Mesodermal cell (in vitro differentiated cells): ENCODE results near the gene DNAH3.
"Not testable (repeated sequence)": the region's sequence is repeated elsewhere in the genome, so short reads cannot be mapped to it uniquely, and the experiment has no call there.

Experiments
- H3K27ac ChIP-seq: 2 replicates; pipeline ENCODE4 v1.7.0; 2013; ENCODE audit warnings: mild to moderate bottlenecking, low read depth, low read length, moderate library complexity; ENCODE audit not compliant: severe bottlenecking
- H3K36me3 ChIP-seq: 2 replicates; pipeline ENCODE4 v1.7.1; 2013; ENCODE audit warnings: mild to moderate bottlenecking, low read length, moderate library complexity; ENCODE audit not compliant: control insufficient read depth, insufficient read depth
- H3K4me1 ChIP-seq: one replicate; pipeline ENCODE4 v1.7.1; 2013; ENCODE audit warnings: mild to moderate bottlenecking, low read length; ENCODE audit not compliant: insufficient read depth, control insufficient read depth, poor library complexity, severe bottlenecking
- H3K4me3 ChIP-seq: 2 replicates; pipeline ENCODE4 v1.7.0; 2013; ENCODE audit warnings: low read length, control low read depth, mild to moderate bottlenecking; ENCODE audit not compliant: insufficient read depth, poor library complexity, severe bottlenecking; ENCODE audit errors: extremely low read depth
- H3K9me3 ChIP-seq: 2 replicates; pipeline ENCODE4 v1.7.1; 2013; ENCODE audit warnings: mild to moderate bottlenecking, low read length, moderate library complexity; ENCODE audit not compliant: control insufficient read depth
- WGBS, 2 experiments: methylation state at CpG; one replicate each; pipeline ENCODE4 v1.1.5; 2013; ENCODE audit warnings: missing lambda C conversion rate in 2 of 2; ENCODE audit not compliant: insufficient coverage in 2 of 2; 5-methylcytosine and 5-hydroxymethylcytosine counted together

DNAH3 gene

GRCh38 chr16:20929676-20930364 lies 220.8 kb downstream of the DNAH3 start:
- H3K4me1 ChIP-seq, H3K4me3 ChIP-seq, H3K27ac ChIP-seq, H3K9me3 ChIP-seq, H3K36me3 ChIP-seq: not testable (repeated sequence)
- 83 to 89% methylated on average over 7 to 9 of the region's 10 CpGs for WGBS, 2 experiments

- no peak overlapping the region for H3K27ac ChIP-seq
- no peaks in the 10 kb centered on the region for H3K36me3 ChIP-seq
- whole genome bisulfite sequencing, 2 experiments = 92 to 100% methylated on average over 2 to 4 of the region's 5 CpGs
Observed at GRCh38 chr16:20928774-20929411, 221.8 kb downstream of the DNAH3 start.

GRCh38 chr16:20925751-20926150 lies 224.9 kb downstream of the DNAH3 start:
- no peak overlapping the region for H3K4me3 ChIP-seq
- H3K4me1 ChIP-seq = no peaks in the 10 kb centered on the region
- WGBS, 2 experiments = 84 to 100% methylated on average over 1 of the region's 1 CpG
- no peaks in the 10 kb centered on the region for H3K9me3 ChIP-seq
- H3K36me3 ChIP-seq = no peaks in the 10 kb centered on the region
- H3K27ac ChIP-seq = no peak overlapping the region

More at GRCh38 chr16:20928774-20929411, 221.8 kb downstream of the DNAH3 start:
- Histone ChIP-seq H3K4me1 (peaks cover 3% of the 10 kb centered on the region), H3K9me3 (no peaks in the 10 kb centered on the region), H3K4me3 (no peak overlapping the region)

GRCh38 chr16:20923876-20924275 lies 226.8 kb downstream of the DNAH3 start:
- no peaks in the 10 kb centered on the region for H3K9me3 ChIP-seq
- H3K27ac ChIP-seq = no peak overlapping the region
- peaks cover 6% of the 10 kb centered on the region for H3K36me3 ChIP-seq
- no peaks in the 10 kb centered on the region for H3K4me1 ChIP-seq
- no CpG with 5 or more reads among the region's 3 CpGs for WGBS, 2 experiments
- no peak overlapping the region for H3K4me3 ChIP-seq

- Histone ChIP-seq H3K9me3 (no peaks in the 10 kb centered on the region), H3K4me1 (no peaks in the 10 kb centered on the region), H3K4me3 (no peak overlapping the region), H3K36me3 (peaks cover 15% of the 10 kb centered on the region), H3K27ac (no peak overlapping the region)
- no CpG with 5 or more reads among the region's 2 CpGs for WGBS, 2 experiments
Observed at GRCh38 chr16:20920799-20921198, 229.8 kb downstream of the DNAH3 start.

- H3K4me1 ChIP-seq = no peaks in the 10 kb centered on the region
- 89 to 92% methylated on average over 2 to 3 of the region's 5 CpGs for WGBS, 2 experiments
- H3K36me3 ChIP-seq = peaks cover 19% of the 10 kb centered on the region
- H3K4me3 ChIP-seq = no peak overlapping the region
- no peaks in the 10 kb centered on the region for H3K9me3 ChIP-seq
- H3K27ac ChIP-seq = no peak overlapping the region
Observed at GRCh38 chr16:20920091-20920490, 230.6 kb downstream of the DNAH3 start.

GRCh38 chr16:20918486-20919239 lies 232.0 kb downstream of the DNAH3 start:
- Histone ChIP-seq H3K27ac (no peak overlapping the region), H3K4me1 (no peaks in the 10 kb centered on the region)
- 83 to 94% methylated on average over 2 of the region's 4 CpGs for WGBS, 2 experiments

GRCh38 chr16:20916942-20917341 lies 233.7 kb downstream of the DNAH3 start:
- 76 to 95% methylated on average over 2 to 3 of the region's 4 CpGs for WGBS, 2 experiments
- Histone ChIP-seq H3K4me3 (no peak overlapping the region), H3K27ac (no peak overlapping the region), H3K36me3 (peaks cover 19% of the 10 kb centered on the region), H3K9me3 (no peaks in the 10 kb centered on the region), H3K4me1 (peaks cover 4% of the 10 kb centered on the region)

More at GRCh38 chr16:20918486-20919239, 232.0 kb downstream of the DNAH3 start:
- Histone ChIP-seq H3K9me3 (no peaks in the 10 kb centered on the region), H3K4me3 (no peak overlapping the region), H3K36me3 (peaks cover 19% of the 10 kb centered on the region)

GRCh38 chr16:20916289-20916688 lies 234.4 kb downstream of the DNAH3 start:
- no peak overlapping the region for H3K4me3 ChIP-seq
- 93 to 97% methylated on average over 10 of the region's 10 CpGs for WGBS, 2 experiments
- no peaks in the 10 kb centered on the region for H3K9me3 ChIP-seq

GRCh38 chr16:20911361-20911760 lies 239.3 kb downstream of the DNAH3 start:
- WGBS, 2 experiments = 89 to 100% methylated on average over 1 of the region's 1 CpG
- Histone ChIP-seq H3K36me3 (peaks cover 8% of the 10 kb centered on the region), H3K9me3 (no peaks in the 10 kb centered on the region), H3K4me3 (no peak overlapping the region), H3K4me1 (peaks cover 21% of the 10 kb centered on the region), H3K27ac (peak overlapping the region; percentile 64)

More at GRCh38 chr16:20916289-20916688, 234.4 kb downstream of the DNAH3 start:
- no peak overlapping the region for H3K27ac ChIP-seq
- peaks cover 19% of the 10 kb centered on the region for H3K36me3 ChIP-seq
- peaks cover 9% of the 10 kb centered on the region for H3K4me1 ChIP-seq
